GM23338 (cell line): Measurements from ENCODE around the gene ERN1. TPM values are rescaled to one million over a fixed set of nuclear protein-coding genes. Genes with fewer than 3 reads are reported as not detected.
"Not testable (repeated sequence)": the region's sequence is repeated elsewhere in the genome, so short reads cannot be mapped to it uniquely, and the experiment has no call there.

Experiments used
- ATAC-seq: fragments of 200-7000 bp; cut with Tn5 transposase; 3 replicates; pipeline ENCODE4 v1.9.1; 2020
- DNase-seq: peaks from one replicate; pipeline ENCODE4 v3.0.0-alpha.2; 2015; ENCODE audit warnings: low spot score
- H2AFZ ChIP-seq: fragments of 200-600 bp; sonication (generic); 2 replicates; pipeline ENCODE4 v1.8.0; 2016; ENCODE audit warnings: antibody characterized with exemption, mild to moderate bottlenecking, moderate library complexity
- H3F3A ChIP-seq: fragments of 200-600 bp; sonication (generic); replicated peaks from 2 replicates; pipeline ENCODE4 v1.8.0; 2017; ENCODE audit warnings: antibody characterized with exemption, mixed run types, low read depth
- H3K27ac ChIP-seq: fragments of 200-600 bp; sonication (generic); 2 replicates; pipeline ENCODE4 v1.6.1; 2016; ENCODE audit warnings: low read depth
- H3K27me3 ChIP-seq: fragments of 200-600 bp; sonication (generic); 2 replicates; pipeline ENCODE4 v1.8.0; 2016; ENCODE audit warnings: mild to moderate bottlenecking, mixed run types, moderate library complexity; ENCODE audit not compliant: insufficient read depth
- H3K36me3 ChIP-seq: fragments of 200-600 bp; sonication (generic); 2 replicates; pipeline ENCODE4 v1.8.0; 2016; ENCODE audit warnings: mild to moderate bottlenecking; ENCODE audit not compliant: insufficient read depth
- H3K4me1 ChIP-seq: fragments of 200-600 bp; sonication (generic); 2 replicates; pipeline ENCODE4 v1.8.0; 2016; ENCODE audit warnings: mild to moderate bottlenecking, moderate library complexity; ENCODE audit not compliant: insufficient read depth
- H3K4me2 ChIP-seq: fragments of 200-600 bp; sonication (generic); 2 replicates; pipeline ENCODE4 v1.7.1; 2017; ENCODE audit warnings: mixed run types
- H3K4me3 ChIP-seq: fragments of 200-600 bp; sonication (generic); 2 replicates; pipeline ENCODE4 v1.6.1; 2016; ENCODE audit warnings: mixed run types
- H3K79me2 ChIP-seq: fragments of 200-600 bp; sonication (generic); replicated peaks from 2 replicates; pipeline ENCODE4 v1.8.0; 2017; ENCODE audit warnings: mild to moderate bottlenecking; ENCODE audit not compliant: insufficient read depth
- H3K9me2 ChIP-seq: fragments of 200-600 bp; sonication (generic); 2 replicates; pipeline ENCODE4 v1.8.0; 2017; ENCODE audit not compliant: insufficient read depth
- H4K20me1 ChIP-seq: fragments of 200-600 bp; sonication (generic); replicated peaks from 2 replicates; pipeline ENCODE4 v1.8.0; 2017; ENCODE audit warnings: mild to moderate bottlenecking; ENCODE audit not compliant: insufficient read depth
- H3K27ac Mint-ChIP-seq: 2 replicates; pipeline ENCODE4 v1.8.0; 2020; ENCODE audit warnings: inconsistent platforms, mild to moderate bottlenecking, moderate library complexity, mixed read lengths
- H3K27me3 Mint-ChIP-seq: 3 replicates; pipeline ENCODE4 v1.8.0; 2022; ENCODE audit warnings: low read depth, mild to moderate bottlenecking, moderate library complexity, mixed read lengths, inconsistent platforms; ENCODE audit not compliant: insufficient read depth, poor library complexity
- H3K36me3 Mint-ChIP-seq: 3 replicates; pipeline ENCODE4 v1.8.0; 2021; ENCODE audit warnings: low read depth, mild to moderate bottlenecking, inconsistent platforms, moderate library complexity, mixed read lengths
- H3K4me1 Mint-ChIP-seq: 3 replicates; pipeline ENCODE4 v1.8.0; 2020; ENCODE audit warnings: mild to moderate bottlenecking, inconsistent platforms, mixed read lengths
- H3K4me3 Mint-ChIP-seq: 3 replicates; pipeline ENCODE4 v1.8.0; 2021; ENCODE audit warnings: moderate library complexity, mild to moderate bottlenecking, inconsistent platforms, mixed read lengths
- H3K9me3 Mint-ChIP-seq: 3 replicates; pipeline ENCODE4 v1.8.0; 2020; ENCODE audit warnings: moderate library complexity, mild to moderate bottlenecking, inconsistent platforms, mixed read lengths
- POLR2AphosphoS5 ChIP-seq: IDR thresholded peaks from 2 replicates; pipeline ENCODE4 v1.6.1; 2016; ENCODE audit warnings: antibody characterized with exemption, low read depth
- STAT1 ChIP-seq: IDR thresholded peaks from one replicate; pipeline ENCODE4 v1.6.1; 2016; ENCODE audit warnings: antibody characterized with exemption; ENCODE audit not compliant: unreplicated experiment
- polyA plus RNA-seq: library from polyadenylated mRNA; unstranded; fragments of >200 nt; fragmentation: Nextera tagmentation; extraction: Ambion mirVana; gene quantifications from 2 replicates; pipeline ENCODE4 v1.2.1, GENCODE V29; 2016
- total RNA-seq: library from RNA; depleted of rRNA; stranded (reverse); fragments of >200 nt; shearing (Covaris generic); gene quantifications from 2 replicates; pipeline ENCODE4 v1.2.3, GENCODE V29; 2014
- TF ChIP-seq, protein P1 (sequence below), 2 experiments: fragments of 200-600 bp in 1 of 2; sonication (generic) in 1 of 2; conservative IDR thresholded peaks; 2 replicates each; pipeline versions ENCODE4 v1.5.1 to v1.6.1; 2016 to 2017; ENCODE audit warnings: antibody characterized with exemption in 2 of 2, low read depth in 2 of 2, mild to moderate bottlenecking in 2 of 2, moderate library complexity in 1 of 2

Gene ERN1
- total and polyA plus RNA-seq, 2 experiments from 2014 or later: 5.9 to 7.5 TPM

DNA sequence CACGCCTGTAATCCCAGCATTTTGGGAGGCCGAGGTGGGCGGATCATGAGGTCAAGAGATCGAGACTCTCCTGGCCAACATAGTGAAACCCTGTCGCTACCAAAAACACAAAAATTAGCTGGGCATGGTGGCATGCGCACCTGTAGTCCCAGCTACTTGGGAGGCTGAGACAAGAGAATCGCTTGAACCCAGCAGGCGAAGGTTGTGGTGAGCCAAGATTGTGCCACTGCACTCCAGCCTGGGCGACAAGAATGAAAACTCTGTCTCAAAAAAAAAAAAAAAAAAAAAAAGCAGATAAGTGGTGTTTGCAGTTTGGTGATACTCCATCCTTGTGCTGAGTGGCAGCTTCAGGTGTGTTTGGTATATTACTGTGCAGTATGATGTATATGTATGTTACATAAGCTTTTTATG, 110.4 kb downstream of the ERN1 start:
- ATAC-seq, H3K4me3 Mint-ChIP-seq, H3K9me2 ChIP-seq, H3F3A ChIP-seq, H3K4me1 ChIP-seq, H3K27me3 ChIP-seq, H3K4me3 ChIP-seq, H3K36me3 ChIP-seq, H3K27ac ChIP-seq, H4K20me1 ChIP-seq, H3K79me2 ChIP-seq, H3K9me3 Mint-ChIP-seq, DNase-seq, H3K27ac Mint-ChIP-seq, H3K4me1 Mint-ChIP-seq, H3K36me3 Mint-ChIP-seq, H3K27me3 Mint-ChIP-seq, H3K4me2 ChIP-seq: not testable (repeated sequence)
- H2AFZ ChIP-seq: peak overlapping the region; percentile 97; the same call in 1 of the 2 replicates

GRCh38 chr17:64017381-64017980, 112.5 kb downstream of the ERN1 start:
- no peaks in the 10 kb centered on the region for H3K9me3 Mint-ChIP-seq
- H4K20me1 ChIP-seq: no peaks in the 10 kb centered on the region
- no peak overlapping the region for H3K4me2 ChIP-seq
- no peak overlapping the region for H3K4me3 ChIP-seq
- H3K4me3 Mint-ChIP-seq: no peak overlapping the region
- no peaks in the 10 kb centered on the region for H3K27me3 ChIP-seq
- H3K4me1 ChIP-seq: peaks cover 3% of the 10 kb centered on the region; the same call in 1 of the 2 replicates
- DNase-seq (peak; percentile 27), ATAC-seq (no peak)
- peaks cover 10% of the 10 kb centered on the region for H3K27me3 Mint-ChIP-seq
- TF ChIP-seq, protein P1, sequence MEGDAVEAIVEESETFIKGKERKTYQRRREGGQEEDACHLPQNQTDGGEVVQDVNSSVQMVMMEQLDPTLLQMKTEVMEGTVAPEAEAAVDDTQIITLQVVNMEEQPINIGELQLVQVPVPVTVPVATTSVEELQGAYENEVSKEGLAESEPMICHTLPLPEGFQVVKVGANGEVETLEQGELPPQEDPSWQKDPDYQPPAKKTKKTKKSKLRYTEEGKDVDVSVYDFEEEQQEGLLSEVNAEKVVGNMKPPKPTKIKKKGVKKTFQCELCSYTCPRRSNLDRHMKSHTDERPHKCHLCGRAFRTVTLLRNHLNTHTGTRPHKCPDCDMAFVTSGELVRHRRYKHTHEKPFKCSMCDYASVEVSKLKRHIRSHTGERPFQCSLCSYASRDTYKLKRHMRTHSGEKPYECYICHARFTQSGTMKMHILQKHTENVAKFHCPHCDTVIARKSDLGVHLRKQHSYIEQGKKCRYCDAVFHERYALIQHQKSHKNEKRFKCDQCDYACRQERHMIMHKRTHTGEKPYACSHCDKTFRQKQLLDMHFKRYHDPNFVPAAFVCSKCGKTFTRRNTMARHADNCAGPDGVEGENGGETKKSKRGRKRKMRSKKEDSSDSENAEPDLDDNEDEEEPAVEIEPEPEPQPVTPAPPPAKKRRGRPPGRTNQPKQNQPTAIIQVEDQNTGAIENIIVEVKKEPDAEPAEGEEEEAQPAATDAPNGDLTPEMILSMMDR (conservative IDR thresholded peaks at IDR 0.05; ENCODE audit: low read depth in 2 of 2): peak in 1 of 2 experiments; percentile 46; a peak in 2 of 4 replicates
- no peak for TF ChIP-seq POLR2AphosphoS5
- no peak overlapping the region for H2AFZ ChIP-seq
- no peak overlapping the region for H3K27ac ChIP-seq
- H3K36me3 Mint-ChIP-seq: no peaks in the 10 kb centered on the region
- no peaks in the 10 kb centered on the region for H3F3A ChIP-seq
- peaks cover 8% of the 10 kb centered on the region for H3K4me1 Mint-ChIP-seq
- H3K27ac Mint-ChIP-seq: no peak overlapping the region
- H3K36me3 ChIP-seq: no peaks in the 10 kb centered on the region
- H3K9me2 ChIP-seq: no peaks in the 10 kb centered on the region
- no peaks in the 10 kb centered on the region for H3K79me2 ChIP-seq

DNA sequence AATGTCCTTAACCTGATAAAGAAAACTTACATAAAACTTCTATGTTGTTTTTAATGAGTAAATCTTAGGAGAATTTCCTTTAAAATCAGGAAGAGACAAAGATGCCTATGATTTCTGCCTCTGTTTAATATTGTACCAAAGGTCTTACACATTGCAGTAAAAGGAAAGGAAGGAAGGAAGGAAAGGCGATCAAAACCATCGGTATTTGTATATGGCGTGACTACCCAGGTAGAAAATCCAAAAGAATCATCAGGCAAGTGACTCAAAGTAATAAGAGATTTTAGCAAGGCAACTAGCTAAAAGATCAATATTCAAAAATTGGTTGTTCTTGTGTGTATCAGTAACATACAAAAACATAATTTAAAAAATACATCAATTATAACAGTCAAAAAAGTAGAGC, 113.0 kb downstream of the ERN1 start:
- H3K4me3 Mint-ChIP-seq: no peak overlapping the region
- no peak overlapping the region for H3K27ac ChIP-seq

More for the DNA sequence above, 113.0 kb downstream of the ERN1 start:
- Mint-ChIP-seq H3K27ac (no peak overlapping the region), H3K36me3 (no peaks in the 10 kb centered on the region), H3K27me3 (peaks cover 10% of the 10 kb centered on the region), H3K9me3 (no peaks in the 10 kb centered on the region), H3K4me1 (peaks cover 8% of the 10 kb centered on the region)
- Histone ChIP-seq H3K4me2 (no peak overlapping the region), H3K79me2 (no peaks in the 10 kb centered on the region), H4K20me1 (no peaks in the 10 kb centered on the region), H3K9me2 (no peaks in the 10 kb centered on the region), H3K4me1 (peaks cover 3% of the 10 kb centered on the region; the same call in 1 of the 2 replicates), H3K27me3 (no peaks in the 10 kb centered on the region), H3F3A (no peaks in the 10 kb centered on the region), H3K36me3 (no peaks in the 10 kb centered on the region), H3K4me3 (no peak overlapping the region), H2AFZ (no peak overlapping the region)
- TF ChIP-seq POLR2AphosphoS5 (no peak), STAT1 (no peak)
- ATAC-seq (no peak), DNase-seq (no peak)
